SU-DHL-6 (cell line): ENCODE measurements around the gene DRC7.

Source experiments
- H2AFZ ChIP-seq: fragments of 200-600 bp; sonication (generic); 2 replicates; pipeline ENCODE4 v1.6.1; 2014; ENCODE audit warnings: low read depth, mild to moderate bottlenecking, moderate library complexity, mixed read lengths, antibody characterized with exemption, low read length; ENCODE audit not compliant: severe bottlenecking
- H3F3A ChIP-seq: fragments of 200-600 bp; shearing (Covaris generic); 2 replicates; pipeline ENCODE4 v1.6.0; 2016; ENCODE audit warnings: antibody characterized with exemption, mild to moderate bottlenecking; ENCODE audit not compliant: insufficient read depth
- H3K27ac ChIP-seq: fragments of 200-600 bp; sonication (generic); 2 replicates; pipeline ENCODE4 v1.5.1; 2016; ENCODE audit warnings: low read depth, mild to moderate bottlenecking, low read length, moderate library complexity, mixed read lengths
- H3K27me3 ChIP-seq: fragments of 200-600 bp; sonication (generic), shearing (Covaris generic); 2 replicates; pipeline ENCODE4 v1.6.0; 2014; ENCODE audit warnings: mild to moderate bottlenecking, low read length
- H3K36me3 ChIP-seq: fragments of 200-600 bp; sonication (generic); 2 replicates; pipeline ENCODE4 v1.6.1; 2014; ENCODE audit warnings: mild to moderate bottlenecking, low read length, mixed read lengths
- H3K4me2 ChIP-seq: fragments of 300-600, 200-600 bp; shearing (Covaris generic), sonication (generic); 2 replicates; pipeline ENCODE4 v1.6.0; 2014; ENCODE audit warnings: low read length, low read depth, mild to moderate bottlenecking; ENCODE audit not compliant: poor library complexity, severe bottlenecking
- H3K4me3 ChIP-seq: fragments of 200-600 bp; sonication (generic); 2 replicates; pipeline ENCODE4 v1.5.1; 2014; ENCODE audit warnings: antibody characterized with exemption, low read length, mild to moderate bottlenecking, mixed read lengths; ENCODE audit not compliant: insufficient read depth, poor library complexity, severe bottlenecking
- H3K79me2 ChIP-seq: fragments of 200-600 bp; sonication (generic); 2 replicates; pipeline ENCODE4 v1.6.1; 2014; ENCODE audit warnings: mild to moderate bottlenecking, low read length, moderate library complexity; ENCODE audit not compliant: insufficient read depth
- H3K9ac ChIP-seq: fragments of 200-600 bp; sonication (generic); 2 replicates; pipeline ENCODE4 v1.7.0; 2014; ENCODE audit warnings: mild to moderate bottlenecking, low read length
- H3K9me2 ChIP-seq: fragments of 200-600 bp; sonication (generic); replicated peaks from 2 replicates; pipeline ENCODE4 v1.6.1; 2014; ENCODE audit warnings: low read length; ENCODE audit not compliant: insufficient read depth
- H3K9me3 ChIP-seq: fragments of 200-600 bp; sonication (generic); 2 replicates; pipeline ENCODE4 v1.6.1; 2014; ENCODE audit warnings: low read length, mixed read lengths; ENCODE audit not compliant: insufficient read depth
- H4K20me1 ChIP-seq: fragments of 200-600 bp; sonication (generic); 2 replicates; pipeline ENCODE4 v1.6.1; 2014; ENCODE audit warnings: low read depth, mild to moderate bottlenecking, antibody characterized with exemption, low read length, moderate library complexity, mixed read lengths
- CTCF ChIP-seq: fragments of 200-600 bp; sonication (generic); IDR thresholded peaks from one replicate; pipeline ENCODE4 v1.5.1; 2017; ENCODE audit warnings: antibody characterized with exemption, mild to moderate bottlenecking, low read length, moderate library complexity; ENCODE audit not compliant: insufficient read depth, poor library complexity, severe bottlenecking
- EZH2phosphoT487 ChIP-seq: fragments of 200-600 bp; sonication (generic), shearing (Covaris generic); conservative IDR thresholded peaks from 2 replicates; pipeline ENCODE4 v1.6.1; 2018; ENCODE audit warnings: mild to moderate bottlenecking, antibody characterized with exemption, low read length, moderate library complexity, mixed read lengths

The DRC7 gene

DNA sequence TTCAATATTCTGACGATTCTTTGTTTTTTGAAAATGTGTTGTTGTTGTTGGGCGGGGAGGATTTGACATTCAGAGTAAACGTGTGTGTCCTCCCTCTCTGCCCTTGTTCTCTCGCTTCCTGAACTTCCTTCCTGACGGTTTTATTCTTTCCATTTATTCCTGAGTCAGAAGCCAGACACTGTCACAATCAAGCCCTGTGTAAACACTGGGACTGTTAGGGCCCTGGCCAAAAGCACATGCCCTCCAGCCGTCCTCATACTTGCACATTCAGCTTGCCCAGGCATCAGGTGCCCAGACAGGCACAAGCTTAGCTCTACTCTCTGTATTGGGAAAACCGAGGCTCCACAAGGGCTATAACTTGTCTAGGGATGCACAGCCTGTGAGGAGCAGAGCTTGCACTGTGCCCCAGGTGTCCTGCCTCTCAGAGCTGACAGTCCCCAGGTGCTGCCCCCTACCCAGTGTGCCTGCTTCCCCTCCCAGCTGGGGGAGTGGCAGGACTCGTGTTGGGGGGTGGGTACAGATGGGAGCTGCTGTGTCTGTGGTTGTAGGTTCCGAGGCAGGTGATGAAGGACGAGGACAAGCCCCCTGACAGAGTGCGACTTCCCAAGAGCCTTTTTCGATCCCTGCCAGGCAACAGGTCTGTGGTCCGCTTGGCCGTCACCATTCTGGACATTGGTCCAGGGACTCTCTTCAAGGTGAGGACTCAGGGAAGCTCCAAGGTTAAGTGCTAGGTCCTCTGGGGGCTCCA lies 16.8 kb upstream of the DRC7 start:
- TF ChIP-seq EZH2phosphoT487 (no peak), CTCF (no peak)
- Histone ChIP-seq H3K4me2 (no peak overlapping the region), H3K36me3 (no peaks in the 10 kb centered on the region), H3F3A (no peaks in the 10 kb centered on the region), H3K9me2 (no peaks in the 10 kb centered on the region), H3K27me3 (no peaks in the 10 kb centered on the region), H2AFZ (no peak overlapping the region), H3K4me3 (no peak overlapping the region), H3K27ac (no peak overlapping the region), H4K20me1 (no peaks in the 10 kb centered on the region), H3K9ac (no peak overlapping the region), H3K79me2 (no peaks in the 10 kb centered on the region), H3K9me3 (no peaks in the 10 kb centered on the region)

GRCh38 chr16:57679016-57679415 lies 15.6 kb upstream of the DRC7 start:
- no peaks in the 10 kb centered on the region for H3F3A ChIP-seq
- H3K9me3 ChIP-seq: no peaks in the 10 kb centered on the region
- no peak overlapping the region for H3K27ac ChIP-seq
- no peaks in the 10 kb centered on the region for H3K36me3 ChIP-seq
- H3K4me2 ChIP-seq: no peak overlapping the region
- no peaks in the 10 kb centered on the region for H4K20me1 ChIP-seq
- H3K9me2 ChIP-seq: no peaks in the 10 kb centered on the region
- no peak overlapping the region for H3K4me3 ChIP-seq
- H2AFZ ChIP-seq: no peak overlapping the region
- no peaks in the 10 kb centered on the region for H3K27me3 ChIP-seq
- no peak overlapping the region for H3K9ac ChIP-seq
- no peaks in the 10 kb centered on the region for H3K79me2 ChIP-seq
- no peak for TF ChIP-seq CTCF
- TF ChIP-seq EZH2phosphoT487: no peak

- no peak overlapping the region for H3K9ac ChIP-seq
- H3F3A ChIP-seq: no peaks in the 10 kb centered on the region
- H3K4me3 ChIP-seq: no peak overlapping the region
- no peaks in the 10 kb centered on the region for H3K27me3 ChIP-seq
- no peaks in the 10 kb centered on the region for H3K79me2 ChIP-seq
- H3K4me2 ChIP-seq: no peak overlapping the region
- H3K9me3 ChIP-seq: no peaks in the 10 kb centered on the region
- TF ChIP-seq CTCF (no peak), EZH2phosphoT487 (no peak)
- H3K36me3 ChIP-seq: no peaks in the 10 kb centered on the region
- no peak overlapping the region for H2AFZ ChIP-seq
- H3K27ac ChIP-seq: no peak overlapping the region
- H3K9me2 ChIP-seq: no peaks in the 10 kb centered on the region
- H4K20me1 ChIP-seq: no peaks in the 10 kb centered on the region
These were observed 14.7 kb upstream of the DRC7 start for GRCh38 chr16:57679767-57680482.
